Measurements from ENCODE around the gene ZEB2.

DNA sequence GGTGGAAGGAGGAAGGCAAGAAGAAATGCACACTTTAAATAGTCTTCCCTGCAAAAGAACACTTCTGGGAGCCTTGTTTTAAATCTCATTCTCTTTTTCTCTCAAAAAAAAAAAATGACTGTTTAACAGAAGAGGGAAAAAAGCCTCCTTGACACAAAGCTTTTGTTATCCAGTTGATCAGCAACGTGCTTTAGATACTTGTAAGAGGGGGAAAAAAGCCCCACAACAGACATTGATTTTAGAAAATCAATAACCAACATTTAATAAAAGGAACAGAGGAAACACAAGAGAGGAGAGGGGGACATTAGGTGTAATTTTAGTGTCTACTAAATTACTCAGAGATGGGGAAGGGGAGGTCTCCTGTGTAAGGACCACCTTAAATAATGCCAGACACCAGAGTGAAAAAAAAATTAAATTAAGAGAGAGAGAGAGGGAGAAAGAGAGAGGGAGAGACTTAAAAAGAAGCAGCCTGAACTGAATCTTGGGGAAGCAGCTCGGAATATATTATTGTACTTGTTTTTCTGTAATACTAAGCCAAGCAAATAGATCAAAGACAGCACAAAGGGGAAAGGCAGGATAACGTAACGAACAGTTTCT is 4.7 kb downstream of the ZEB2 start:
- no peak for TF ChIP-seq CTCF (IDR thresholded peaks at IDR 0.05)
- no peak for TF ChIP-seq POLR2A (IDR thresholded peaks at IDR 0.05)

Measured in thyroid gland (tissue), 4 donors.